GM12801 (cell line): Measurements from ENCODE around the gene FAM186B.

Source experiments
- TF ChIP-seq, protein P1 (sequence below): IDR thresholded peaks from one replicate; pipeline ENCODE4 v1.5.1; 2011; ENCODE audit warnings: control low read depth; ENCODE audit not compliant: insufficient read length; ENCODE audit errors: extremely low read depth

Gene FAM186B

DNA sequence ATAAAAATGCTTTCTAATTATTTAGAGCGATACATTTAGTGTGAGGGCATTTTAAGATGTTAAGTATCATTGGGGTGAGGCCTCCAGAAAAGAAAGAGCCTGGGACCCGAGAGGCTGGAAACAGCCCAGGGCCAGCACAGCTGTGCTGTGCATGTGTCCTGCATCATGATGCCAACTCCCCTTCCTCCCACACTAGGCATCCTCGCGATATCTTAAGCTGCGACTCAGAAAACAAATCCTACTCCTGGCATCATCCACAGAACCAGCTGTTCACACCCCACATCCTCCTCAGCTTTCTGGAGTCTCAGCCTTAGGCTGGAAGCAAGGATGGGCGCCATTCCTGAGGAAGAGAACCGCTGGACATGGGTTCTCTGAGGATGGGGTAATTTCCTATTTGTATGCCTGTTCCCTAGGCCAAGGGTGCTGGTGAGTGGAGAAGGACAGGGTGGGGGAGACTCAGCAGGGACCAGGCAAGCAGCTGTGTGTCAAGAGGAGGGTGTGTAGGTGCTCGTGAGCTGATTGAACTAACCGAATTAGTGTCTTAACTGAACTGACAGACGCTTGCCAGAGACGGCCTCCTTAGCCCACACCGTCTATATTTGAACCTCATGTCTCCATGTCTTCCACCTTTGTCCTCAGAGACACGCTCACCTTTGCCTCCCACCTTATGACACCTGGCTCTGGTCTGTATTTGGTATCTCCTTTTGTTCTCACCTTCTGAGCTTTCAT is 21.9 kb downstream of the FAM186B start:
- TF ChIP-seq, protein P1, sequence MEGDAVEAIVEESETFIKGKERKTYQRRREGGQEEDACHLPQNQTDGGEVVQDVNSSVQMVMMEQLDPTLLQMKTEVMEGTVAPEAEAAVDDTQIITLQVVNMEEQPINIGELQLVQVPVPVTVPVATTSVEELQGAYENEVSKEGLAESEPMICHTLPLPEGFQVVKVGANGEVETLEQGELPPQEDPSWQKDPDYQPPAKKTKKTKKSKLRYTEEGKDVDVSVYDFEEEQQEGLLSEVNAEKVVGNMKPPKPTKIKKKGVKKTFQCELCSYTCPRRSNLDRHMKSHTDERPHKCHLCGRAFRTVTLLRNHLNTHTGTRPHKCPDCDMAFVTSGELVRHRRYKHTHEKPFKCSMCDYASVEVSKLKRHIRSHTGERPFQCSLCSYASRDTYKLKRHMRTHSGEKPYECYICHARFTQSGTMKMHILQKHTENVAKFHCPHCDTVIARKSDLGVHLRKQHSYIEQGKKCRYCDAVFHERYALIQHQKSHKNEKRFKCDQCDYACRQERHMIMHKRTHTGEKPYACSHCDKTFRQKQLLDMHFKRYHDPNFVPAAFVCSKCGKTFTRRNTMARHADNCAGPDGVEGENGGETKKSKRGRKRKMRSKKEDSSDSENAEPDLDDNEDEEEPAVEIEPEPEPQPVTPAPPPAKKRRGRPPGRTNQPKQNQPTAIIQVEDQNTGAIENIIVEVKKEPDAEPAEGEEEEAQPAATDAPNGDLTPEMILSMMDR, result no peak

DNA sequence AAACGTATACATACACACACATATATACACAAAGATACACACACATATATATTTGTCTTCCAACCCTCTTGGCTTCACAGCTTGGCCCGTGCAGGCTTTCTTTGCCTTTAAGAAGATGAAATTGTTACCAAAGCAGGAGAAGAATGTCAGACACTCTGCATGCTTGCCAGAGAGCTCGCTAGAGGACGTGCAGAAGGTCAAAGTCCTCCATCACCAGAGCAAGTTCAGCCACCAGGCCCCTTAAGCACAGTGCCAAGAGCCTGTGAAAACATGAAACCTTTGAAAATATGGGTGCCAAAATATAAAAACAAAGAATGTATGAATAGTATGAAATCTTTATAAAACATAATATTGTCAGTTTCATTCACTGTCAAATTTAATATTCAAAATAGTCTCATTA is 22.6 kb downstream of the FAM186B start:
- TF ChIP-seq, protein P1, result no peak

DNA sequence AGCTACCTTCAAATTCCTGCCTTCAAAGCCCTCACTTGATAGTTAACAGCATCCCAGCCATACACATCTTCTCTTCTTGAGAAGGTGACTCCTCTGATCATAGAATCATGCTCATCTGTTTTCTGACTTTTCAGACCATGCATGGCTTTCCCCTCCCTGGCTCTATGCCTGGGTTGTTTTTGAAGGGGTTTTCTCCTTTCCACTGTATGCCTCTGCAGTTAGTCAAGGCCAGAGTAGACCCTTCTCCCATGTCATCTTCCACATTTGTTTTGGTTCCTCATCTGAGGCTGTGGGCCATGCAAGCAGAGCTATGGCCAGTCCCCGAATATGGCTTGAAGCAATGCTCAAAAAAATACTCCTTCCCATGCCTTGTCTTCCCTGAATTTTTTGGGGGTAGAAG is 23.2 kb downstream of the FAM186B start:
- TF ChIP-seq, protein P1, result no peak

GRCh38 chr12:49580572-49581535 is 24.6 kb downstream of the FAM186B start:
- TF ChIP-seq, protein P1, result no peak

- TF ChIP-seq, protein P1, result no peak
These were observed 26.8 kb downstream of the FAM186B start for GRCh38 chr12:49578471-49579112.

DNA sequence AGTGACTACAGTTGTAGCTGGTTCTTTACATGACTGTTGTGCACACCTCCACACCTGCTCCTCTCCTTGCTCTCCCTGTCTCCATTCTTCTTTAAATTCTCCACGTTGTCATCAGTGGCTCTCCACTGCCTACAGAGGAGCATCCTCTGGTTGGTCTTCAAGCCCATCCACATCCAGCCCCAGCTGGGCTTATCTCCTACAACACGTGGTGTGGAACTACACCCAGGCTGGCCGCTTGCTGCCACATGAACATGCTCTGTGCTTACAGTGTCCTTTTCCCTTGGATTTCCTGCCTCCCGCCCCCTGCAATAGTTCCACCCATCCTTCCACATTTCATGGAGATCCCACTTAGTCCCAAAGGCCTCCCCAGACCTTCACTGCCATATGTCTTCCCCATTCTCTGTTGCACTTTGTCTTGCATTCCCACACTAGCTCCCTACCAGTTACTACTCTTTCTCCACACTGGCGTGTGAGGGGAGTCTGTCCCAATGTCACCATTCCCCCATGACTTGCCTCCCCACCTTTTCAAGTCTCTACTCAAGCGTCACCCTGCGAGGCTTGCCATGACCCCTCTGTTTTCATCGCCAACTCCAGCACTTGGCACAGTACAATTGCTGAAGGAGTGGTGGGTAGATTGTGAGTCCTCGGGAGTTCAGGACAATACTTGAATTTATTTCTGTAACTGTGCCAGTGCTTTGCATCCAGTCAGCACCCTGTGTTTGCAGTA is 27.7 kb downstream of the FAM186B start:
- TF ChIP-seq, protein P1, result no peak
